B cell (primary cell): ENCODE results near the gene CTTN.

Experiments used
- EZH2 ChIP-seq: IDR thresholded peaks from 2 replicates; pipeline ENCODE4 v1.6.1; 2012; ENCODE audit warnings: borderline replicate concordance, low read depth, mild to moderate bottlenecking, moderate library complexity, low read length; ENCODE audit not compliant: insufficient read depth, poor library complexity, severe bottlenecking
- TF ChIP-seq, protein P1 (sequence below): fragments of 200-600 bp; IDR thresholded peaks from one replicate; pipeline ENCODE4 v1.8.0; 2022; ENCODE audit warnings: antibody characterized with exemption, mild to moderate bottlenecking

DNA sequence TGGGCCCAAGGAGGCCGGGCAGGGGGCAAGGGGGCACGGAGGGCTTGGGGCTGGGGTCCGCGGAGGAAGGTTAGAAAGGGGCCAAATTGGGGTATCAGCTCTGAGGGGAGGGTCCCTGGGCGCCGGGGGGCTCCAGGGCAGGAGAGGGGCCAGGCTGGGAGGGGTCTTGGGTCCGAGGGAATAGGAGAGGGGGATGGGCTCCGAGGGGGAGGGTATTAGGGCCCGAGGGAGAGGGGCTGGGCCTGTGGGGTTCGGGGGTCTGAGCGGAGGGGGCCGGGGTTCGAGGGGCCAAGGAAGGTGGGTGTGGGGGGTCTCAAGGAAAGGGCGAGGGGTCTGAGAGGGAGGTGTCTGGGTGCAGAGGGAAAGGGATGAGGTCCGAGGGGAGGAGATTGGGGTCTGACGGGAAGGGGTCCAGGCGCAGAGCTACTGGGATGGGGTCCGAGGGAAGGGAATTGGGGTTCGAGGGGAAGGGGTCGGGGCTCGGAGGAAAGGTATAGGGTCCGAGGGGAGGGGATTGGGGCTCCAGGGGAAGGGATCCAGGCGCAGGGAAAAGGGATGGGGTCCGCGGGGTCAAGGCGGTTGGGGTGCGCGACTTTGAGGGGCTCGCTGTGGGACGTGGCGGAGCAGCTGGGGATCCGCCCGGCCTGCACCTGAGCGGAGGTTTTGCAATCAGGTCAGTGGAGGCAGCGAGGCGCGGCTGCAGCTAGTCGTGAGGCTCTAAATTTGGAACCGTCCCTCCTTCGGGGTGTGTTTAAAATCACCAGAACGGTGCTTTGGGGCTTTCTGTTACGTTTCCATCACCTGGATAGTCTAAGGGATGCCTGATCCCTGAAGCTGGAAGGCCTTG lies 728 bp downstream of the CTTN start:
- TF ChIP-seq, protein P1, sequence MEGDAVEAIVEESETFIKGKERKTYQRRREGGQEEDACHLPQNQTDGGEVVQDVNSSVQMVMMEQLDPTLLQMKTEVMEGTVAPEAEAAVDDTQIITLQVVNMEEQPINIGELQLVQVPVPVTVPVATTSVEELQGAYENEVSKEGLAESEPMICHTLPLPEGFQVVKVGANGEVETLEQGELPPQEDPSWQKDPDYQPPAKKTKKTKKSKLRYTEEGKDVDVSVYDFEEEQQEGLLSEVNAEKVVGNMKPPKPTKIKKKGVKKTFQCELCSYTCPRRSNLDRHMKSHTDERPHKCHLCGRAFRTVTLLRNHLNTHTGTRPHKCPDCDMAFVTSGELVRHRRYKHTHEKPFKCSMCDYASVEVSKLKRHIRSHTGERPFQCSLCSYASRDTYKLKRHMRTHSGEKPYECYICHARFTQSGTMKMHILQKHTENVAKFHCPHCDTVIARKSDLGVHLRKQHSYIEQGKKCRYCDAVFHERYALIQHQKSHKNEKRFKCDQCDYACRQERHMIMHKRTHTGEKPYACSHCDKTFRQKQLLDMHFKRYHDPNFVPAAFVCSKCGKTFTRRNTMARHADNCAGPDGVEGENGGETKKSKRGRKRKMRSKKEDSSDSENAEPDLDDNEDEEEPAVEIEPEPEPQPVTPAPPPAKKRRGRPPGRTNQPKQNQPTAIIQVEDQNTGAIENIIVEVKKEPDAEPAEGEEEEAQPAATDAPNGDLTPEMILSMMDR = no peak
- TF ChIP-seq EZH2 = no peak
